HEK293T (cell line): ENCODE data around the gene ARSD.
"Not testable (repeated sequence)": the region's sequence is repeated elsewhere in the genome, so short reads cannot be mapped to it uniquely, and the experiment has no call there.

Experiments
- BHLHE40 ChIP-seq: fragments of 450-650 bp; IDR thresholded peaks from 2 replicates; pipeline ENCODE4 v1.6.1; 2016; ENCODE audit warnings: mild to moderate bottlenecking, moderate library complexity, borderline replicate concordance
- HDGF ChIP-seq: fragments of 450-650 bp; IDR thresholded peaks from 2 replicates; pipeline ENCODE4 v1.6.1; 2017; ENCODE audit warnings: antibody characterized with exemption, borderline replicate concordance
- SP1 ChIP-seq: fragments of 450-650 bp; IDR thresholded peaks from 2 replicates; pipeline ENCODE4 v1.6.1; 2017
- SUZ12 ChIP-seq: fragments of 450-650 bp; IDR thresholded peaks from 2 replicates; pipeline ENCODE4 v1.6.1; 2016; ENCODE audit warnings: mild to moderate bottlenecking

DNA sequence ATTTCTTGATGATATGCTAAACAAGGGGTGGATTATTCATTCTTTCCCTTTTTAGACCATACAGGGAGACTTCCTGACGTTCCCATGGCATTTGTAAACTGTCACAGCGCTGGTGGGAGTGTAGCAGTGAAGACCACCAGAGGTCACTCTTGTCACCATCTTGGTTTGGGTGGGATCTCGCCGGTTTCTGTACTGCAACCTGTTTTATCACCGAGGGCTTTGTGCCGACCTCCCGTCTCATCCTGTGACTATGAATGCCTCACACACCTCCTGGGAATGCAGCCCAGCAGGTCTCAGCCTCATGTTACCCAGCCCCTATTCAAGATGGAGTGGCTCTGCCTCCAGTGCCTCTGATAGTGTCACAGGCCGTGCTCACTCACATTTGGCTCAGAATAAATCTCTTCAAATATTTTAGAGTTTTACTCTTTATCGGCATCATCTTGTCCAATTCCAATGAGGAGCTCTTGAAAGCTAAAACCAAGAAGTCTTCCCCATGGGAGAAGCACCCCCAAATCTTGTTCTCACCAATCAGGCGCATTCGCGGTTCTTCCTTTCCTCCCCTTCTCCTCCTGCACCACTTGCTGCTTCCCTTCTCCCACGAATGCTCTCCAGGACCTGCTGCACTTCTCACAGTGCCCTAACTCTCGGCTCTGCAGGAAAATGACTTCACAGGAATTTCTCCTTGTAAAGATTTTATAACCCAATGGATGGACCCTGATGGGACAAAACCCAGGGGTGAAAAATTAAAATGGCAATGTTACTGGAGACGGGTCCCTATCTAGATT is 39.2 kb downstream of the ARSD start:
- not testable (repeated sequence) for TF ChIP-seq SP1, SUZ12, BHLHE40, HDGF
